ENCODE data around the gene ZNF407. TPM values are rescaled to one million over a fixed set of nuclear protein-coding genes. Genes with fewer than 3 reads are reported as not detected.

The ZNF407 gene
- total and polyA plus RNA-seq, 2 of the 13 experiments (the other 11 are each of a cell fraction or from before 2014, with no cell fraction given): 2.3 to 8.7 TPM

- in situ Hi-C loops (cut with HindIII; ENCODE audit: extremely low pct_ligation_motif_present, low pct_unique_long_range_greater_than_20kb): no loop called here
- no peaks in the 10 kb centered on the region for H3K4me1 ChIP-seq (ENCODE audit: insufficient read depth, low read length)
- no peaks in the 10 kb centered on the region for H3K27me3 ChIP-seq (ENCODE audit: control insufficient read depth in 1 of 2, insufficient read depth in 2 of 2, low read length in 2 of 2)
- H3K4me2 ChIP-seq (ENCODE audit: low read depth, low read length): no peak overlapping the region
- DNase-seq (ENCODE audit: low spot score) (no peak), FAIRE-seq (no peak), ATAC-seq (no peak)
- intact Hi-C loops (cut with micrococcal nuclease; ENCODE audit: unreplicated experiment): no loop called here
- ChIA-PET POLR2A (no interaction called here), CTCF (ENCODE audit: low intra/inter-chr PET ratio, low total read pairs) (no interaction called here)
- no peak overlapping the region for H2AFZ ChIP-seq (ENCODE audit: low read length)
- no TSS peak for BruUV-seq (replicated peaks)
- no peaks in the 10 kb centered on the region for H3K79me2 ChIP-seq (ENCODE audit: insufficient read depth, low read length)
- H3K9me3 ChIP-seq (ENCODE audit: low read length): no peaks in the 10 kb centered on the region
- no peaks in the 10 kb centered on the region for H3K36me3 ChIP-seq (replicated peaks in 1 of 2; ENCODE audit: control insufficient read depth in 1 of 2, insufficient read depth in 2 of 2, low read length in 2 of 2)
- H3K27ac ChIP-seq (ENCODE audit: extremely low read length, insufficient read depth, low read length): no peak overlapping the region
- 72% methylated on average over 2 of the region's 2 CpGs for WGBS (ENCODE audit: low lambda C conversion rate)
- no peak overlapping the region for H3K4me3 ChIP-seq (replicated peaks in 1 of 3; ENCODE audit: insufficient read depth in 1 of 3, low read depth in 2 of 3, low read length in 3 of 3)
- H3K9ac ChIP-seq (ENCODE audit: insufficient read depth, low read depth, low read length): no peak overlapping the region
- H4K20me1 ChIP-seq (ENCODE audit: insufficient read depth, low read length): no peaks in the 10 kb centered on the region
- TF ChIP-seq ZNF256 (CRISPR knock-in tag; conservative IDR thresholded peaks at IDR 0.05): no peak
- TF ChIP-seq ZFP41 (CRISPR knock-in tag; IDR thresholded peaks at IDR 0.05; ENCODE audit: borderline replicate concordance): no peak
- TF ChIP-seq ZNF281 (CRISPR knock-in tag; IDR thresholded peaks at IDR 0.05; ENCODE audit: borderline replicate concordance): no peak
- no peak for TF ChIP-seq SMARCC2 (IDR thresholded peaks at IDR 0.05)
- TF ChIP-seq HOXA5 (CRISPR knock-in tag; IDR thresholded peaks at IDR 0.05): no peak
- TF ChIP-seq IRF2 (CRISPR knock-in tag; IDR thresholded peaks at IDR 0.05): no peak
- no peak for TF ChIP-seq ZNF318 (CRISPR knock-in tag; IDR thresholded peaks at IDR 0.05)
- TF ChIP-seq FIP1L1 (IDR thresholded peaks at IDR 0.05; ENCODE audit: borderline replicate concordance, insufficient read depth, low read depth, low read length): no peak
- TF ChIP-seq KAT2B (IDR thresholded peaks at IDR 0.05; ENCODE audit: borderline replicate concordance, low read depth, low read length): no peak
- no peak for TF ChIP-seq ZNF768 (CRISPR knock-in tag; IDR thresholded peaks at IDR 0.05)
- TF ChIP-seq SMAD1 (CRISPR knock-in tag; IDR thresholded peaks at IDR 0.05; ENCODE audit: borderline replicate concordance, low read depth): no peak
- TF ChIP-seq ARID3A (IDR thresholded peaks at IDR 0.05; ENCODE audit: low read depth, low read length): no peak
- no peak for TF ChIP-seq ZNF883 (CRISPR knock-in tag; IDR thresholded peaks at IDR 0.05; ENCODE audit: not compliant biosample characterization)
These were observed 413.0 kb downstream of the ZNF407 start for GRCh38 chr18:75010689-75011088.
